NOMO-1 treated with dmso at 0.1 percent for 144 hours (cell line): Measurements from ENCODE around the gene MRPL58.
"Not testable (repeated sequence)": the region's sequence is repeated elsewhere in the genome, so short reads cannot be mapped to it uniquely, and the experiment has no call there.

ENCODE experiments used
- DNase-seq: peaks from one replicate; lab custom pipeline; 2025; ENCODE audit not compliant: unreplicated experiment; lab: John Stamatoyannopoulos, UW

The MRPL58 gene

GRCh38 chr17:75012346-75013091 lies at the start of gene MRPL58:
TSS of gene MRPL58 (plus strand) at chr17:75012670. CDS start at chr17:75012687, 17 bp downstream.
- DNase-seq: peak; percentile 88

- DNase-seq: no peak
These were observed 48.8 kb upstream of the MRPL58 start for GRCh38 chr17:74963656-74964055.

- DNase-seq: no peak
These were observed 48.2 kb upstream of the MRPL58 start for GRCh38 chr17:74964246-74964761.

- DNase-seq: no peak
These were observed 47.4 kb upstream of the MRPL58 start for GRCh38 chr17:74964988-74965622.

- no peak for DNase-seq
These were observed 44.1 kb upstream of the MRPL58 start for GRCh38 chr17:74968361-74968780.

GRCh38 chr17:74969501-74969900 lies 43.0 kb upstream of the MRPL58 start:
- not testable (repeated sequence) for DNase-seq

GRCh38 chr17:74970395-74970794 lies 42.1 kb upstream of the MRPL58 start:
- DNase-seq: no peak

- DNase-seq: no peak
These were observed 41.2 kb upstream of the MRPL58 start for GRCh38 chr17:74971069-74971841.

GRCh38 chr17:74971842-74972106 lies 40.7 kb upstream of the MRPL58 start:
- DNase-seq: no peak

- no peak for DNase-seq
These were observed 40.1 kb upstream of the MRPL58 start, which contains the start of gene HID1 for GRCh38 chr17:74972107-74972972. TSS of gene HID1 (minus strand) at chr17:74972759. CDS start at chr17:74972656, 103 bp downstream.

GRCh38 chr17:74972973-74973328 lies 39.5 kb upstream of the MRPL58 start:
- no peak for DNase-seq

GRCh38 chr17:74975943-74976342 lies 36.5 kb upstream of the MRPL58 start:
- DNase-seq: no peak

GRCh38 chr17:74977802-74978201 lies 34.7 kb upstream of the MRPL58 start:
- no peak for DNase-seq

- DNase-seq: no peak
These were observed 34.2 kb upstream of the MRPL58 start for GRCh38 chr17:74978240-74978639.

GRCh38 chr17:74979408-74980146 lies 32.9 kb upstream of the MRPL58 start:
- DNase-seq: no peak

GRCh38 chr17:74981318-74981978 lies 31.0 kb upstream of the MRPL58 start:
- no peak for DNase-seq

GRCh38 chr17:74981979-74982662 lies 30.3 kb upstream of the MRPL58 start:
- peak; percentile 61 for DNase-seq

- not testable (repeated sequence) for DNase-seq
These were observed 29.7 kb upstream of the MRPL58 start for GRCh38 chr17:74982663-74983313.

- DNase-seq: no peak
These were observed 26.3 kb upstream of the MRPL58 start for GRCh38 chr17:74986206-74986576.
